CD8-positive, alpha-beta memory T cell (primary cell): ENCODE results near the gene SCFD2. TPM values are rescaled to one million over a fixed set of nuclear protein-coding genes. Genes with fewer than 3 reads are reported as not detected.

Source experiments
- CTCF ChIA-PET: fragments of 350-600 bp; sonication (Branson Sonifier 250); formaldehyde crosslinking; loops from one replicate; lab custom pipeline; 2021; ENCODE audit warnings: antibody characterized with exemption; lab: Charles Lee
- POLR2A ChIA-PET: fragments of 350-600 bp; sonication (Branson Sonifier 250); formaldehyde crosslinking; loops from one replicate; lab custom pipeline; 2021; ENCODE audit warnings: antibody characterized with exemption; lab: Charles Lee
- DNase-seq, 5 donors: peaks; one replicate each; pipeline versions ENCODE4 v3.0.0 to v3.0.0-alpha.2; 2020 to 2022; ENCODE audit warnings: mixed read lengths in 1 of 5
- H3K27ac ChIP-seq: one replicate; pipeline ENCODE4 v1.7.0; 2013; ENCODE audit warnings: low read depth, mild to moderate bottlenecking, low read length, moderate library complexity
- H3K27me3 ChIP-seq: 2 replicates; pipeline ENCODE4 v1.7.0; 2013; ENCODE audit warnings: low read length, mild to moderate bottlenecking; ENCODE audit not compliant: insufficient read depth, poor library complexity, severe bottlenecking
- H3K36me3 ChIP-seq: 2 replicates; pipeline ENCODE4 v1.7.0; 2013; ENCODE audit warnings: mild to moderate bottlenecking, low read length, moderate library complexity; ENCODE audit not compliant: insufficient read depth
- H3K4me1 ChIP-seq: 2 replicates; pipeline ENCODE4 v1.7.0; 2013; ENCODE audit warnings: mild to moderate bottlenecking, low read length, moderate library complexity; ENCODE audit not compliant: insufficient read depth
- H3K4me3 ChIP-seq: 2 replicates; pipeline ENCODE4 v1.7.0; 2013; ENCODE audit warnings: mild to moderate bottlenecking, low read length
- H3K9me3 ChIP-seq: 2 replicates; pipeline ENCODE4 v1.7.0; 2013; ENCODE audit warnings: mild to moderate bottlenecking, low read length
- H3K27ac Mint-ChIP-seq, 8 donors: one replicate each; pipeline ENCODE4 v1.8.0; 2020 to 2021; ENCODE audit warnings: mixed read lengths in 8 of 8, mild to moderate bottlenecking in 6 of 8, inconsistent platforms in 3 of 8, moderate library complexity in 3 of 8
- H3K27me3 Mint-ChIP-seq, 2 donors: one replicate each; pipeline ENCODE4 v1.8.0; 2020 to 2021; ENCODE audit warnings: mixed read lengths in 2 of 2, mild to moderate bottlenecking in 1 of 2, moderate library complexity in 1 of 2
- H3K36me3 Mint-ChIP-seq, 3 donors: one replicate each; pipeline ENCODE4 v1.8.0; 2020 to 2021; ENCODE audit warnings: mixed read lengths in 3 of 3, inconsistent platforms in 1 of 3, mild to moderate bottlenecking in 1 of 3
- H3K4me1 Mint-ChIP-seq, 3 donors: one replicate each; pipeline ENCODE4 v1.8.0; 2020 to 2021; ENCODE audit warnings: mixed read lengths in 3 of 3, inconsistent platforms in 1 of 3, mild to moderate bottlenecking in 1 of 3
- H3K4me3 Mint-ChIP-seq, 7 donors: one replicate each; pipeline ENCODE4 v1.8.0; 2020 to 2021; ENCODE audit warnings: mixed read lengths in 7 of 7, mild to moderate bottlenecking in 6 of 7, moderate library complexity in 4 of 7, inconsistent platforms in 2 of 7
- H3K9me3 Mint-ChIP-seq, 5 donors: one replicate each; pipeline ENCODE4 v1.8.0; 2020 to 2022; ENCODE audit warnings: mixed read lengths in 5 of 5, mild to moderate bottlenecking in 3 of 5, moderate library complexity in 2 of 5, inconsistent platforms in 1 of 5
- polyA plus RNA-seq: library from polyadenylated mRNA; unstranded; fragments of 300-500 nt; fragmentation: Illumina TruSeq; gene quantifications from one replicate; pipeline ENCODE4 v1.2.3, GENCODE V29; 2021
- total RNA-seq, 2 experiments: library from RNA; stranded (reverse); gene quantifications; one replicate each; pipeline ENCODE4 v1.2.3, GENCODE V29; 2021

Gene SCFD2
- total and polyA plus RNA-seq, 3 experiments from 2014 or later: 18.1 to 29.1 (median 25.7) TPM

- Mint-ChIP-seq H3K27ac (no peak overlapping the region), H3K4me3 (no peak overlapping the region), H3K9me3 (peaks cover 0 to 6% (median 0%) of the 10 kb centered on the region in 5 donors), H3K27me3 (no peaks in the 10 kb centered on the region), H3K4me1 (peaks cover 8 to 13% (median 8%) of the 10 kb centered on the region in 3 donors), H3K36me3 (peaks cover 7 to 24% (median 9%) of the 10 kb centered on the region in 3 donors)
- DNase-seq: no peak
- Histone ChIP-seq H3K27ac (no peak overlapping the region), H3K27me3 (no peaks in the 10 kb centered on the region), H3K4me1 (no peaks in the 10 kb centered on the region), H3K36me3 (no peaks in the 10 kb centered on the region), H3K9me3 (no peaks in the 10 kb centered on the region), H3K4me3 (no peak overlapping the region)
- CTCF ChIA-PET: no interaction called here
- POLR2A ChIA-PET: no interaction called here
Measured at GRCh38 chr4:53235547-53235946, 130.3 kb downstream of the SCFD2 start.

- no peak overlapping the region for H3K27ac Mint-ChIP-seq
- CTCF ChIA-PET: no interaction called here
Measured at GRCh38 chr4:53234669-53235068, 131.2 kb downstream of the SCFD2 start.

GRCh38 chr4:53234111-53234510 lies 131.8 kb downstream of the SCFD2 start:
- H3K36me3 Mint-ChIP-seq: peaks cover 2 to 16% (median 3%) of the 10 kb centered on the region in 3 donors
- CTCF ChIA-PET: no interaction called here
- Histone ChIP-seq H3K4me1 (no peaks in the 10 kb centered on the region), H3K9me3 (no peaks in the 10 kb centered on the region), H3K4me3 (no peak overlapping the region), H3K36me3 (no peaks in the 10 kb centered on the region), H3K27ac (no peak overlapping the region), H3K27me3 (no peaks in the 10 kb centered on the region)
- H3K4me3 Mint-ChIP-seq: no peak overlapping the region
- no peak for DNase-seq
- POLR2A ChIA-PET: no interaction called here
- no peaks in the 10 kb centered on the region for H3K27me3 Mint-ChIP-seq
- peak overlapping the region in 1 of 8 donors; percentile 14 for H3K27ac Mint-ChIP-seq
- peaks cover 8 to 13% (median 8%) of the 10 kb centered on the region in 3 donors for H3K4me1 Mint-ChIP-seq
- H3K9me3 Mint-ChIP-seq: peaks cover 0 to 5% (median 0%) of the 10 kb centered on the region in 5 donors

More at GRCh38 chr4:53234669-53235068, 131.2 kb downstream of the SCFD2 start:
- Histone ChIP-seq H3K4me1 (no peaks in the 10 kb centered on the region), H3K36me3 (no peaks in the 10 kb centered on the region), H3K9me3 (no peaks in the 10 kb centered on the region), H3K4me3 (no peak overlapping the region), H3K27ac (no peak overlapping the region), H3K27me3 (no peaks in the 10 kb centered on the region)
- Mint-ChIP-seq H3K36me3 (peaks cover 3 to 19% (median 5%) of the 10 kb centered on the region in 3 donors), H3K27me3 (no peaks in the 10 kb centered on the region), H3K9me3 (peaks cover 0 to 5% (median 0%) of the 10 kb centered on the region in 5 donors), H3K4me3 (no peak overlapping the region), H3K4me1 (peaks cover 8 to 13% (median 8%) of the 10 kb centered on the region in 3 donors)
- DNase-seq: no peak
- POLR2A ChIA-PET: no interaction called here

GRCh38 chr4:53233114-53233795 lies 132.6 kb downstream of the SCFD2 start:
- Histone ChIP-seq H3K4me3 (no peak overlapping the region), H3K27ac (no peak overlapping the region), H3K27me3 (no peaks in the 10 kb centered on the region), H3K9me3 (no peaks in the 10 kb centered on the region), H3K4me1 (no peaks in the 10 kb centered on the region), H3K36me3 (no peaks in the 10 kb centered on the region)
- no peaks in the 10 kb centered on the region for H3K27me3 Mint-ChIP-seq
- ChIA-PET POLR2A (no interaction called here), CTCF (no interaction called here)
- H3K36me3 Mint-ChIP-seq: peaks cover 2 to 22% (median 3%) of the 10 kb centered on the region in 3 donors
- H3K27ac Mint-ChIP-seq: no peak overlapping the region
- peaks cover 8 to 13% (median 8%) of the 10 kb centered on the region in 3 donors for H3K4me1 Mint-ChIP-seq
- no peak for DNase-seq
- H3K9me3 Mint-ChIP-seq: peaks cover 0 to 5% (median 0%) of the 10 kb centered on the region in 5 donors
- no peak overlapping the region for H3K4me3 Mint-ChIP-seq

- Mint-ChIP-seq H3K4me1 (peaks cover 8 to 13% (median 8%) of the 10 kb centered on the region in 3 donors), H3K36me3 (peaks cover 5 to 27% (median 6%) of the 10 kb centered on the region in 3 donors), H3K9me3 (peaks cover 0 to 5% (median 0%) of the 10 kb centered on the region in 5 donors), H3K27ac (peak overlapping the region in 1 of 8 donors; percentile 5), H3K27me3 (no peaks in the 10 kb centered on the region), H3K4me3 (no peak overlapping the region)
- POLR2A ChIA-PET: no interaction called here
- Histone ChIP-seq H3K36me3 (no peaks in the 10 kb centered on the region), H3K27me3 (no peaks in the 10 kb centered on the region), H3K4me1 (no peaks in the 10 kb centered on the region), H3K9me3 (no peaks in the 10 kb centered on the region), H3K27ac (no peak overlapping the region), H3K4me3 (no peak overlapping the region)
- no peak for DNase-seq
- CTCF ChIA-PET: no interaction called here
Measured at GRCh38 chr4:53232371-53232770, 133.5 kb downstream of the SCFD2 start.

- H3K27ac Mint-ChIP-seq: no peak overlapping the region
Measured at GRCh38 chr4:53228036-53228435, 137.8 kb downstream of the SCFD2 start.

GRCh38 chr4:53227451-53227850 lies 138.4 kb downstream of the SCFD2 start:
- Histone ChIP-seq H3K36me3 (no peaks in the 10 kb centered on the region), H3K27me3 (no peaks in the 10 kb centered on the region), H3K9me3 (no peaks in the 10 kb centered on the region), H3K4me3 (no peak overlapping the region), H3K27ac (no peak overlapping the region), H3K4me1 (no peaks in the 10 kb centered on the region)
- no peaks in the 10 kb centered on the region for H3K4me1 Mint-ChIP-seq
- ChIA-PET CTCF (no interaction called here), POLR2A (no interaction called here)
- H3K27me3 Mint-ChIP-seq: no peaks in the 10 kb centered on the region
- H3K4me3 Mint-ChIP-seq: no peak overlapping the region
- H3K36me3 Mint-ChIP-seq: peaks cover 5 to 18% (median 5%) of the 10 kb centered on the region in 3 donors
- no peak overlapping the region for H3K27ac Mint-ChIP-seq
- no peak for DNase-seq
- peaks cover 0 to 9% (median 2%) of the 10 kb centered on the region in 5 donors for H3K9me3 Mint-ChIP-seq

More at GRCh38 chr4:53228036-53228435, 137.8 kb downstream of the SCFD2 start:
- no peaks in the 10 kb centered on the region for H3K27me3 ChIP-seq
- no peak overlapping the region for H3K27ac ChIP-seq
- no peak for DNase-seq
- no peaks in the 10 kb centered on the region for H3K4me1 ChIP-seq
- no peak overlapping the region for H3K4me3 ChIP-seq
- H3K4me1 Mint-ChIP-seq: peaks cover 0 to 2% (median under 1%) of the 10 kb centered on the region in 3 donors
- H3K36me3 ChIP-seq: no peaks in the 10 kb centered on the region
- H3K9me3 ChIP-seq: no peaks in the 10 kb centered on the region
- peaks cover 0 to 9% (median 2%) of the 10 kb centered on the region in 5 donors for H3K9me3 Mint-ChIP-seq
- CTCF ChIA-PET: no interaction called here
- H3K27me3 Mint-ChIP-seq: no peaks in the 10 kb centered on the region
- POLR2A ChIA-PET: no interaction called here
- peaks cover 5 to 21% (median 5%) of the 10 kb centered on the region in 3 donors for H3K36me3 Mint-ChIP-seq
- H3K4me3 Mint-ChIP-seq: no peak overlapping the region

GRCh38 chr4:53221832-53222480 lies 143.9 kb downstream of the SCFD2 start:
- ChIA-PET CTCF (no interaction called here), POLR2A (no interaction called here)
- no peak for DNase-seq
- no peaks in the 10 kb centered on the region for H3K9me3 ChIP-seq
- Mint-ChIP-seq H3K4me3 (no peak overlapping the region), H3K27ac (no peak overlapping the region), H3K27me3 (no peaks in the 10 kb centered on the region), H3K36me3 (peaks cover 5 to 37% (median 10%) of the 10 kb centered on the region in 3 donors), H3K9me3 (peaks cover 0 to 15% (median 5%) of the 10 kb centered on the region in 5 donors), H3K4me1 (no peaks in the 10 kb centered on the region)
- H3K27ac ChIP-seq: no peak overlapping the region
- H3K4me3 ChIP-seq: no peak overlapping the region
- H3K36me3 ChIP-seq: no peaks in the 10 kb centered on the region
- H3K27me3 ChIP-seq: no peaks in the 10 kb centered on the region
- H3K4me1 ChIP-seq: no peaks in the 10 kb centered on the region
